Pancreas (tissue), 10 donors: ENCODE measurements around the gene IL7R. TPM values are rescaled to one million over a fixed set of nuclear protein-coding genes. Genes with fewer than 3 reads are reported as not detected.

Experiments
- ATAC-seq, 4 donors: fragments of 200-7000 bp; cut with Tn5 transposase; one replicate each; pipeline versions ENCODE4 v1.8.0 to v1.9.1; 2020; ENCODE audit warnings: mild to moderate bottlenecking in 4 of 4, moderate library complexity in 4 of 4
- DNase-seq, 6 donors: peaks; one replicate each; pipeline ENCODE4 v3.0.0-alpha.2; 2020
- FAIRE-seq: peaks from 2 replicates; lab custom pipeline; 2012; peaks lifted over from hg19 to GRCh38; lab: Jason Lieb, UNC
- H3K27ac ChIP-seq, 4 donors: fragments of 200-600 bp; sonication (generic); 1 replicate in 3 of 4; 2 replicates in 1 of 4; pipeline versions ENCODE4 v1.5.0 to v1.8.0; 2020
- H3K27me3 ChIP-seq, 4 donors: fragments of 200-600 bp; one replicate each; pipeline ENCODE4 v1.8.0; 2021
- H3K36me3 ChIP-seq, 3 donors: fragments of 200-600 bp; sonication (generic) in 1 of 3; one replicate each; pipeline versions ENCODE4 v1.5.0 to v1.8.0; 2020 to 2021
- H3K4me1 ChIP-seq, 3 donors: fragments of 200-600 bp; one replicate each; pipeline ENCODE4 v1.8.0; 2021
- H3K4me3 ChIP-seq, 4 donors: fragments of 200-600 bp; sonication (generic) in 2 of 4; one replicate each; pipeline versions ENCODE4 v1.5.0 to v1.8.0; 2020 to 2021
- H3K9me3 ChIP-seq, 4 donors: fragments of 200-600 bp; one replicate each; pipeline ENCODE4 v1.8.0; 2021
- WGBS, 2 donors: extraction: QIAGEN DNeasy Blood & Tissue Kit; methylation state at CpG; one replicate each; pipeline ENCODE4 v1.1.7; 2013; 5-methylcytosine and 5-hydroxymethylcytosine counted together
- intact Hi-C, 3 donors: fragments of 100-400 bp; cut with DNase I; formaldehyde crosslinking; loops; one replicate each; pipeline versions ENCODE4 v1.11.1 to v1.14.2; 2022
- polyA plus RNA-seq, 2 donors: library from polyadenylated mRNA; stranded (reverse); fragments of 200-250 nt; gene quantifications; one replicate each; pipeline ENCODE4 v1.2.3, GENCODE V29; 2013
- total RNA-seq, 6 donors: library from RNA; stranded (reverse); fragmentation: NEBNext Ultra II Directional in 4 of 6; extraction: Animal tissue kit (Norgen Biotek cat#: 25700) in 4 of 6; gene quantifications; one replicate each; pipeline versions ENCODE4 v1.2.1 to v1.2.4, GENCODE V29; 2021 to 2023
- TF ChIP-seq, protein P1 (sequence below), 4 donors: fragments of 200-600 bp; sonication (generic) in 3 of 4; IDR thresholded peaks; one replicate each; pipeline versions ENCODE4 v1.5.0 to v1.8.0; 2021; ENCODE audit warnings: antibody characterized with exemption in 4 of 4
- donor health status: healthy with polysubstance abuse.
- donor health status: DM: no; HTN: no; CAD: no; lungs with moderate emphysema.
- donor health status: DM: no; HTN: no; CAD: no.
- donor health status: control.
- donor health status: control.
- donor health status: Bipolar disorder and iron deficiency.
- donor health status: DM: yes; HTN: yes; CAD: no.
- donor health status: DM: no; HTN: no; CAD: no.
- donor health status: DM: no; HTN: no; CAD: no.
- donor health status: DM: yes; HTN: yes; CAD: no.

IL7R gene
- total and polyA plus RNA-seq, 8 donors: 0.04 to 3.9 (median 1.3) TPM

- no peak overlapping the region for H3K27ac ChIP-seq
- H3K4me1 ChIP-seq: no peaks in the 10 kb centered on the region
- H3K27me3 ChIP-seq: no peaks in the 10 kb centered on the region
- no peaks in the 10 kb centered on the region for H3K36me3 ChIP-seq
- WGBS, 2 donors: 47 to 51% methylated on average over 2 of the region's 2 CpGs
- no peaks in the 10 kb centered on the region for H3K9me3 ChIP-seq
- DNase-seq: no peak
- TF ChIP-seq, protein P1, sequence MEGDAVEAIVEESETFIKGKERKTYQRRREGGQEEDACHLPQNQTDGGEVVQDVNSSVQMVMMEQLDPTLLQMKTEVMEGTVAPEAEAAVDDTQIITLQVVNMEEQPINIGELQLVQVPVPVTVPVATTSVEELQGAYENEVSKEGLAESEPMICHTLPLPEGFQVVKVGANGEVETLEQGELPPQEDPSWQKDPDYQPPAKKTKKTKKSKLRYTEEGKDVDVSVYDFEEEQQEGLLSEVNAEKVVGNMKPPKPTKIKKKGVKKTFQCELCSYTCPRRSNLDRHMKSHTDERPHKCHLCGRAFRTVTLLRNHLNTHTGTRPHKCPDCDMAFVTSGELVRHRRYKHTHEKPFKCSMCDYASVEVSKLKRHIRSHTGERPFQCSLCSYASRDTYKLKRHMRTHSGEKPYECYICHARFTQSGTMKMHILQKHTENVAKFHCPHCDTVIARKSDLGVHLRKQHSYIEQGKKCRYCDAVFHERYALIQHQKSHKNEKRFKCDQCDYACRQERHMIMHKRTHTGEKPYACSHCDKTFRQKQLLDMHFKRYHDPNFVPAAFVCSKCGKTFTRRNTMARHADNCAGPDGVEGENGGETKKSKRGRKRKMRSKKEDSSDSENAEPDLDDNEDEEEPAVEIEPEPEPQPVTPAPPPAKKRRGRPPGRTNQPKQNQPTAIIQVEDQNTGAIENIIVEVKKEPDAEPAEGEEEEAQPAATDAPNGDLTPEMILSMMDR (IDR thresholded peaks at IDR 0.05): no peak
- no peak for FAIRE-seq
- intact Hi-C loops: no loop called here
- ATAC-seq: no peak
- no peak overlapping the region for H3K4me3 ChIP-seq
Measured at GRCh38 chr5:35881758-35882157, 25.1 kb downstream of the IL7R start.

- intact Hi-C loops: no loop called here
- no peaks in the 10 kb centered on the region for H3K36me3 ChIP-seq
- H3K4me1 ChIP-seq: no peaks in the 10 kb centered on the region
- no peak for FAIRE-seq
- DNase-seq: no peak
- ATAC-seq: peak in 2 of 4 donors; percentile 37 to 49
- no peak overlapping the region for H3K4me3 ChIP-seq
- H3K9me3 ChIP-seq: no peaks in the 10 kb centered on the region
- H3K27ac ChIP-seq: no peak overlapping the region
- 66 to 93% methylated on average over 1 of the region's 1 CpG for WGBS, 2 donors
- TF ChIP-seq, protein P1 (IDR thresholded peaks at IDR 0.05): no peak
- no peaks in the 10 kb centered on the region for H3K27me3 ChIP-seq
Measured at GRCh38 chr5:35884191-35884769, 27.6 kb downstream of the IL7R start.

DNA sequence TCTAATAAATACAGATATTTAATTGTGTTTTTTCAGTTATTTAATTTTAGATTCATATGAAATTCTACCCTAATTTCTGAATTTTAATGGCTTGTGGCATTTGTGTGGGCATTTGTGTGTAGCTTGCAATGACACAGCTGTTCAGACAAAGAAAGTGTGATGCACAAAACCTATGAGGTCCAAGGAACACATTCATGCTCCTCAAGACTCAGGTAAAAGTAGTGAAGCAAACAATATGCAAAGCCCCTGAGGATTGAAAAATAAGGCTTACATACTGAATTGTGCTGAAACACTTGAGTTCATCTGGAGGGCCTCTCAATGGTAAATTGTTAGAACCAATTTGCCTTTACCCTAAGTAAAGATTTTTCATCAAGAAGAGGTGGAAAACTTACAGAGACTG, 28.1 kb downstream of the IL7R start:
- ATAC-seq (no peak), DNase-seq (no peak), FAIRE-seq (no peak)
- H3K27me3 ChIP-seq: no peaks in the 10 kb centered on the region
- H3K27ac ChIP-seq: no peak overlapping the region
- no peaks in the 10 kb centered on the region for H3K36me3 ChIP-seq
- H3K9me3 ChIP-seq: no peaks in the 10 kb centered on the region
- TF ChIP-seq, protein P1 (IDR thresholded peaks at IDR 0.05): no peak
- H3K4me1 ChIP-seq: no peaks in the 10 kb centered on the region
- no peak overlapping the region for H3K4me3 ChIP-seq
- intact Hi-C loops: no loop called here

GRCh38 chr5:35886381-35886780, 29.7 kb downstream of the IL7R start:
- ATAC-seq (no peak), FAIRE-seq (no peak), DNase-seq (no peak)
- no peaks in the 10 kb centered on the region for H3K4me1 ChIP-seq
- H3K27ac ChIP-seq: no peak overlapping the region
- intact Hi-C loops: no loop called here
- no peaks in the 10 kb centered on the region for H3K9me3 ChIP-seq
- no peak overlapping the region for H3K4me3 ChIP-seq
- TF ChIP-seq, protein P1 (IDR thresholded peaks at IDR 0.05): no peak
- 42 to 60% methylated on average over 3 of the region's 3 CpGs for WGBS, 2 donors
- H3K27me3 ChIP-seq: no peaks in the 10 kb centered on the region
- no peaks in the 10 kb centered on the region for H3K36me3 ChIP-seq

DNA sequence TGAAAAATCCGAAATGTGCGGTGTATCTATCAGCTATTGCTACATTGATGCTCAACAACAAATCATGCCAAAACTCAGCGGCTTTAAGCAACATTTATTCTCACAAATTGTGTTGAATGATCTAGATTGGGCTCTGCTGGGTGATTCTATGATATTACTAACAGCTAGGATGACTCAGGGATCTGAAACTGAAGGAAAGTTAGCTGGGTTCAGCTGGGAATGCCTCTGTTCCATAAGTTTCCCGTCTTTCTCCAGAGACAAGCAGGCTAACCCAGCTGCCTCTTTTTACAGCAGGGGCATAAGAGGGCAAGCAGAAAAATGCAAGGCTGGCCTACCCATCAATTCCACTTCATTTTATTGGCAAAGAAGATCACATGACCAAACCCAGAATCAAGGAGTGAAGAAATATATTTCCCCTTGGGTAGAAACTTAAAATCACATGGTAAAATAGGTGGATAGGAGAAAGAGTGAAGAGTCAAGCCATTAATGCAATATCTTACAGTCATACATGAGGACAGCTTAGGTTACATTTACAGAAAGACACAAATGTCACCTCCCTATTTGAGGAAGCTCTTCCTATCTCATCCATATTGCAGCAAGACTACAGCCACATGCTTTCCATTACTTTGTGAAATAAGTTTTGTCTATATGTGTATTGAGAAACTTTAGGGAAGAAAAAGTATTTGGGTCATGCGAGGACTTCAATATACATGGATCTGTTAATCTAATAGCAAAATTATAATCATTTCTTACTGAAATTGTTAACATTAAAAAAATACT, 30.8 kb downstream of the IL7R start:
- TF ChIP-seq, protein P1 (IDR thresholded peaks at IDR 0.05): no peak
- FAIRE-seq (no peak), DNase-seq (no peak), ATAC-seq (no peak)
- H3K9me3 ChIP-seq: no peaks in the 10 kb centered on the region
- no peaks in the 10 kb centered on the region for H3K27me3 ChIP-seq
- H3K4me1 ChIP-seq: no peaks in the 10 kb centered on the region
- intact Hi-C loops: no loop called here
- 49 to 66% methylated on average over 5 of the region's 5 CpGs for WGBS, 2 donors
- H3K36me3 ChIP-seq: no peaks in the 10 kb centered on the region
- H3K4me3 ChIP-seq: no peak overlapping the region
- H3K27ac ChIP-seq: no peak overlapping the region
